VCaP (cell line): ENCODE measurements around the gene GABPA.
A peak's percentile ranks its signal among the peaks of the same experiment; 100 is the strongest.

Experiments used
- H3K27ac ChIP-seq: fragments of 450-650 bp; 2 replicates; pipeline ENCODE4 v1.5.1; 2017
- CTCF ChIP-seq: fragments of 450-650 bp; conservative IDR thresholded peaks from 2 replicates; pipeline ENCODE4 v1.5.1; 2017; ENCODE audit warnings: mild to moderate bottlenecking, moderate library complexity

Gene GABPA

DNA sequence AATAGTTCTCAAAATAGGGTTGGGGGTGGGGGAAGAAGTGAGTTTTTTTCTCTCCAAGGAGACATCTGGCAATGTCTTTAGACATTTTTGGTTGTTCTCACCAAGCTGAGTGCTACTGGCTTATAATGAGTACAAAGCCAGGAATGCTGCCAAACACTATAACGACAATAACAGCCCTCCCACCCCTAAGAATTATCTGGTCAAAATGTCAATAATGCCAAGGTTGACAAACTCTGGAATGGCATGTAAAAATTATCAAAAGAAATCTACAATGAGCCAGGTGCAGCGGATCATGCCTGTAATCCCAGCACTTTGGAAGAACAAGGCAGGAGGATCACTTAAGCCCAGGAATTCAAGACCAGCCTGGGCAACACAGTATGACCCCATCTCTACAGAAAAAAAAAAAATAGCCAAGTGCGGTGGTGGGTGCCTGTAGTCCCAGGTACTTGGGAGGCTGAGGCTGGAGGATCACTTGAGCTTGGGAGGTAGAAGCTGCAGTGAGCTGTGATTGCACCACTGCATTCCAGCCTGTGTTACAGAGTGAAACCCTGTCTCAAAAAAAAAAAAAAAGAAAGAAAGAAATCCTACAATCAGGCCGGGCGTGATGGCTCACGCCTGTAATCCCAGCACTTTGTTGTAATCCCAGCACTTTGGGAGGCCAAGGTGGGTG is 2.5 kb upstream of the GABPA start:
- no peak for TF ChIP-seq CTCF

DNA sequence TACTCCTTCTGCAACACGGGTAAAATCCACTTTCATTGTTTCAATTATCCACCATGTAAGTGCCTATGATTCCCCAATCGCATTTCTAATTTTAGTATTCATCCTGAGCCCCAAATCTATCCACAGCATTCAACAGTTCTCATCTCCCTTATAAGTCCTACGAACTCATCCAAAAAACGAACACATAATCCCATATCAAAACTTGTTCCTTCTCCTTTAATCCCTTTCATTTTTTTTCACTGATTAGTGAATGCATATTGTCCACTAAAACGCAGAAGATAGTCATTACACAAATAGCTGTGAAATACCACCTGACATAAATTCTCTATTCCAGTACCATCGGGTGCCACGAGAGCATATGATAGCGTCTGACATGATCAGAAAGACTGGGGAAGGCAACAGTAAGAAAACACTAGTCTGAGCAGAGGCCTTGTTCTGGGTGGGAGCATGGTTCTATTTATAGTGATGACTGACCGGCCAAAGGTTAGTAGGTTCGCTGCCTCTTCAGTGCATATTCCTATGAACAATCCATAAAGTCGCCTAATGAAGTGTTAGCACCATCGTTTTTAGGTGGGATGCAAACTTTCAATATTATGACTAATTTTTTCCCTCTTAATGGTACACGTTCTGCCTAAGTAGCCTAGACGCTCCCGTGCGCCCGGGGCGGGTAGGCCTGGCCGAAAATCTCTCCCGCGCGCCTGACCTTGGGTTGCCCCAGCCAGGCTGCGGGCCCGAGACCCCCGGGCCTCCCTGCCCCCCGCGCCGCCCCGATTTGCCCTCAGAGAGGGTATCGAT is 716 bp upstream of the GABPA start:
- no peak for TF ChIP-seq CTCF
- H3K27ac ChIP-seq, result peak overlapping the region; percentile 100

More for the DNA sequence above, 2.5 kb upstream of the GABPA start:
- H3K27ac ChIP-seq, result peak overlapping the region; percentile 100

DNA sequence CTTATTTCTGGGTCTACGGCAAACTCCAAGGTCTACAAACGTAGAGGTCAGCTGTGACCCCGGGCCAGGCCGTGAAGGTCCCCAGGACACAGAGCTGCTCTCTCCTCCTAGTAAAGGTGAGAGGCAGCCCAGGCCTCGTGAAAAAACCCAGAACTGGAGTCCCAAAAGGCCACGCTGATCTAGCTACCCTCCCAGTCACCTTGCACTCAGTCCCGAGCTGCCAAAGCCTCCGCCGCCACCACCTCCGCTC is 193 bp upstream of the GABPA start:
- no peak for TF ChIP-seq CTCF
- H3K27ac ChIP-seq, result peak overlapping the region; percentile 100

GRCh38 chr21:25735646-25736597 is 1.1 kb downstream of the GABPA start:
- peak overlapping the region; percentile 100 for H3K27ac ChIP-seq
- no peak for TF ChIP-seq CTCF

DNA sequence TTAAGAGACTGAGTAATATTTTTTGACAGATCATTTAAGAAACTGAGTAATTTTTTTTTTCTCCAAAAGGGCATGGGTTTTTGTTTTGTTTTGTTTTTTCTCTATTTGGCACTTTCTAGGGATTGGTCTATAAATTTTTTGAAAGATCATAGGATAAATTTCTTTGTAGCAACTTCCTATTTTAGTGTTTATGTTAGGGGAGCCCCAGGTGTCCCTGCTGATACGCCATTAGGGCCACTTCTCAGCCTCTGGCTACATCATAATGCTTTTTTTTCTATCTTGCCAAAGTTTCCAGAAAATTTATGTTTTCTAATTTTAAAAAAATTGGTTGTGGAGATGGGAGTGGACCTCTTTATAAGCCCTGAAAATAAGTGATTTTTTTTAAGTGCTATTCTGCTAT is 2.6 kb downstream of the GABPA start:
- TF ChIP-seq CTCF, result no peak
- peak overlapping the region; percentile 100 for H3K27ac ChIP-seq

GRCh38 chr21:25742900-25743299 is 8.1 kb downstream of the GABPA start:
- no peak for TF ChIP-seq CTCF
- no peak overlapping the region for H3K27ac ChIP-seq

GRCh38 chr21:25744854-25745253 is 10.1 kb downstream of the GABPA start:
- H3K27ac ChIP-seq, result no peak overlapping the region
- no peak for TF ChIP-seq CTCF
